Peyer's patch (tissue), 4 donors: ENCODE data around the gene CLECL1.

ENCODE experiments used
- CTCF ChIP-seq, 6 experiments: fragments of 450-650 bp in 4 of 6; fragments of 200-600 bp in 2 of 6; sonication (generic) in 1 of 6; IDR thresholded peaks; one replicate each; pipeline ENCODE4 v1.5.1; 2017 to 2019; ENCODE audit warnings: antibody characterized with exemption in 6 of 6, mild to moderate bottlenecking in 3 of 6, moderate library complexity in 1 of 6
- POLR2A ChIP-seq, 2 donors: fragments of 450-650 bp; IDR thresholded peaks; one replicate each; pipeline ENCODE4 v1.5.1; 2017; ENCODE audit warnings: antibody characterized with exemption in 2 of 2, mild to moderate bottlenecking in 2 of 2, moderate library complexity in 2 of 2

GRCh38 chr12:9685915-9686314 is 47.0 kb downstream of the CLECL1 start:
- TF ChIP-seq POLR2A (IDR thresholded peaks at IDR 0.05) (no peak), CTCF (IDR thresholded peaks at IDR 0.05) (no peak)
